Measurements from ENCODE around the gene MRPL19.
A peak's percentile ranks its signal among the peaks of the same experiment; 100 is the strongest.
"Not testable (repeated sequence)": the region's sequence is repeated elsewhere in the genome, so short reads cannot be mapped to it uniquely, and the experiment has no call there.

Gene MRPL19

DNA sequence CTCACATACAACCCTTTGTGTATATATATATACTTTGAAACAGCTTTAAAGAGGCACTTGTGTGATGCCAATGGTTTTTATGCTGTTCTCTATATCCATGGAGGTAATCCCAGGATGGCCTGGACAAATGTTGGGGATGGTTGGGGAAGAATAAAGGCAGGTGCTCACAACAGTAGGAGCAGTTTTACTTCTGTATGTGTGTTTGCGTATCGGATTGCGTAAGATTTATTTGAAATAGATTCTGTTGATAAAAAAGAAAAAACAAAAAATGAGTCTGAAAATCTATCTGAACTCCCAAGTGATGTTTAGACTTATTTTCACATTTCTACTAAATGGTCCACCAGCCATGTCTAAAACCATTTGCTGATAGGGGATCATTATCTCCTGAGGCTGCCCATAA is 29.3 kb downstream of the MRPL19 start:
- FAIRE-seq: no peak

DNA sequence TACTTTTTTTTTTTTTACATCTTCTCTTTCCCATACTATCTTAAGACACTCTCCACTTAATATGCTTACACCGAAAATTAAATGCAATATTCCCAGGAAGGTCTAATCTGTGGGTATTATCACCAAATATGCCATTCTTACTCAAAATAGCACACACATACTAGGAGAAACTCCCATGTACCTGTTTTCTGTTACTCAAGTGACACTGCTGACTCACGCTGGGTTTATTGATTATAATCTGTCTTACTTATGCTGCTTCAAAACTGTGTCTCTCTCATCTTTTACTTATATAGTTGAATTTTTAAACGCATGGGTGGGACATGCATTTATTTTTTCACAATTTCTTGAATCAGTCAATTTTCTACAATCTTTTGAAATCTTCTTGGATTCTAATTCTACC is 29.9 kb downstream of the MRPL19 start:
- FAIRE-seq: no peak

GRCh38 chr2:75679556-75679955 is 33.0 kb downstream of the MRPL19 start:
- no peak for FAIRE-seq

DNA sequence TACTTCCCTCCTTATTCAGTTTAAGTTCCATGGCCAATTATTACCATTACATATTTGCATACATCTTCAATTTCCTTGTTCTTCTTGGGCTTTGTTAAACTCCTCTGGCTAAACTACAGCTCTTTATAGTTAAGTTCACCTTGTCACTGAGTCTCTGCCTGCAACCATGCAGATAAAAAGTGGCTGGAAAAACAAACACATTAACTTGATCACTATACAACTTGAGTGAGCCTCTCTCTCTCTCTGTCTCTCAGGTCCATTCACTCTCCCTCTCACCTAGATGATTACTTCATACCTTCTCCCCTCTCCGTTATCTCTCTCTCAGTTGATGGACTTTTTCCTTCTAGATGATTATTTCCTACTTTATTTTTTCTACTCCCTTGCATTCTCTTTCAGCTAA is 33.8 kb downstream of the MRPL19 start:
- FAIRE-seq: no peak

DNA sequence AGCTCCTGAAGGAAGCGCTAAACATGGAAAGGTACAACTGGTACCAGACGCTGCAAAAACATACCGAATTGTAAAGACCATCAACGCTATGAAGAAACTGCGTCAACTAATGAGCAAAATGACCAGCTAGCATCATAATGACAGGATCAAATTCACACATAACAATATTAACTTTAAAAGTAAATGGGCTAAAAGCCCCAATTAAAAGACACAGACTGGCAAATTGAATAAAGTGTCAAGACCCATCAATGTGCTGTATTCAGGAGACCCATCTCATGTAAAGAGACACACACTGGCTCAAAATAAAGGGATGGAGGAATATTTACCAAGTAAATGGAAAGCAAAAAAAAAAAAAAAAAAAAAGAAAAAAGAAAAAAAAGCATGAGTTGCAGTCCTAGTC is 36.8 kb downstream of the MRPL19 start:
- FAIRE-seq: not testable (repeated sequence)

DNA sequence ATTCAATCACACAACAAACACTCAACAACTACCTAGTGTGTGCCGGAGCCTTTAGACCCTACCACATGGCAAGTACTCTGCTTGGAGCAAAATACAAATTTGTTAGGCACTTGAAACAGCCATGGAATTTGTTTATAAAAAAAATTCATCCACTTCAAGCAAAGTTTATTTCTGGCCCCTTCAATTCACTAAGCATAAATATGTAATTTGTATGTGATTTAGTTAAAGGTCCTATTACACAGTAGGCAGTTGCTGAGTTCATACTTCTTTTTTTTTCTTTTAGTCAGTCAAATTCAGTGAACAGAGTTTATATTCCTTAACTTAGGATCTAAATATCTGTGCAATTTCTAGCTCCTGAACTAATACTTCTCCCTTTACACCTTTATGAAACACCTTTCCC is 41.6 kb downstream of the MRPL19 start:
- FAIRE-seq: no peak

DNA sequence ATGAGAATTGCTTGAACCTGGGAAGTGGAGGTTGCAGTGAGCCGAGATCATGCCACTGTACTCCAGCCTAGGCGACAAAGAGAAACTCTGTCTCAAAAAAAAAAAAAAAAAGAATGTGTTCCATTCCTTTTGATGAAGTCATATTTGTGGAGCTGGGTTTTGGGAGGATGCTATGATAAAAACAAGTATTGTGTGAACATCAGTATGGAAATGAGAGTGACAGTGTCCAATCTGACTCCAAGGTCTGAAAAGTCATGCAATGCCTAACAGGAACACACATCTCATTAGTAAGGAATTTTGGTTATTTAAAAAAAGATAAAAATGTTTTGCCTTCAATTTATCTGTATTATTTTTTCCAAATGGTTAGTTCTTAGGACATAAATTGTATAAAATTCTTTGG is 52.3 kb downstream of the MRPL19 start:
- no peak for FAIRE-seq

DNA sequence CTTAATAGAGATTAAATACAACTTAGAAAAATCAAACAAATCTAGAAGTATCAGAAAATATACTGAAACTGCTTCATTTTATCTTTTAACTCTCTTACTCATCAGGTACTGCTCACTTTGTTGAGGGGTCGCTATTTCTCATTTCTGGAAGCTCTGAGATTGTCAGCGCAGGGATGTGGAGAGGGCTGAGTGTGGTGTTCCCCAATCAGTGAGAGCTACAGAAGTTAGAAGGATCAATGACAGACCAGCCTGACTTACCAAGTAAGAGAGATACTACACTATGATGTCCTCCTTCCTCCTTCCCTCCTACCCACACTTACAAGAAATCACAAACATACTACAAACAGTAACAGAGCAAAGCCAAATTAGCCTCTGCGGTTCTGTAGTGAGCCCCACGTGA is 56.0 kb downstream of the MRPL19 start:
- no peak for FAIRE-seq

- FAIRE-seq: no peak
Observed at GRCh38 chr2:75703589-75704287, 57.2 kb downstream of the MRPL19 start.

DNA sequence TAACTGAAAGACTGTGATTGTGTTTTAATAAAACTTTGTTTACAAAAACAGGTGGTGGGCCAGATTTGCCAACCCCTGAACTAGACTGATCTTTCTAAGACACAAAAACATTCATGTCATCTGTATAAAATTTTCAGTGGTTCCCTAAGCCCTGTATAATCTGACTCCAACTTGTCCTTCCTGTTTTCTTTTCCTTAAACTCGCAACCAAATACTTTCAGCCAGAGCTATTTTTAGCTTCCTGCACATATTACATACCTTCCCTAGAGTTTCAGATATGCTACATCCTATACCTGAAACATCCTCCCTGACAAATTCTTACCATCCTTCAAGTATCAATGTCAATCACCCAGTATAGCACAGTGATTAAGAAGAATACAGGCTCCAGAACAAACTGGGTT is 59.3 kb downstream of the MRPL19 start:
- FAIRE-seq: no peak

GRCh38 chr2:75707901-75708300 is 61.3 kb downstream of the MRPL19 start:
- no peak for FAIRE-seq

DNA sequence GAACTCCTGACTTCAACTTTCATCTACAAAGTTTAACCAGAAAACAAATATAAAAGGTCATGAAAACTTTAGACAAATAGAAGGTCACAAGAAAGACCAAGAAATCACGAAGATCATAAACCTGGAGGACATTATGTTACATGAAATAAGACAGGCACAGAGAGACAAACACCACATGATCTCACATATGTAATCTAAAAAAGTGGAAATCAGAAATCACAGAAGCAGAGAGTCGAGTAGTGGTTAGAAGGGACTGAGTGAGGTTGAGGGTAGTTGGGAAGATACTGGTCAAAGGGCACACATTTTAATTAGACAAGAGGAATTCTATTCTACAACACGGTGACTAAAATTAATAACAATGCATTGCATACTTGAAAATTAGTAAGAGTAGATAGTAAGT is 62.7 kb downstream of the MRPL19 start:
- no peak for FAIRE-seq

GRCh38 chr2:75710220-75710576 is 63.6 kb downstream of the MRPL19 start:
- no peak for FAIRE-seq

- FAIRE-seq: no peak
Observed at GRCh38 chr2:75710577-75711253, 64.1 kb downstream of the MRPL19 start, which contains the start of gene GCFC2. TSS of gene GCFC2 (minus strand) at chr2:75710915. CDS start at chr2:75710855, 60 bp downstream.

DNA sequence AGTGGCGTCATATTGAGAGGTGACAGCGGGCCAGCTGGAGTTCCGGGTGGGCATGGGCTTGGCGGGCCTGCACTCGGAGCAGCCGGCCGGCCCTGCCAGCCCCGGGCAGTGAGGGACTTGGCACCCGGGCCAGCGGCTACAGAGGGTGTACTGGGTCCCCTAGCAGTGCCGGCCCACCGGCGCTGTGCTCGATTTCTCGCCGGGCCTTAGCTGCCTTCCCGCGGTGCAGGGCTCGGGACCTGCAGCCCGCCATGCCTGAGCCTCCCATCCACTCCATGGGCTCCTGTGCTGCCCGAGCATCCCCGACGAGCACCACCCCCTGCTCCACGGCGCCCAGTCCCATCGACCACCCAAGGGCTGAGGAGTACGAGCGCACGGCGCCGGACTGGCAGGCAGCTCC is 65.0 kb downstream of the MRPL19 start:
- FAIRE-seq: not testable (repeated sequence)

- peak; percentile 88 for FAIRE-seq
Observed at GRCh38 chr2:75716406-75716805, 69.8 kb downstream of the MRPL19 start.

GRCh38 chr2:75719616-75720015 is 73.0 kb downstream of the MRPL19 start:
- FAIRE-seq: peak; percentile 9

DNA sequence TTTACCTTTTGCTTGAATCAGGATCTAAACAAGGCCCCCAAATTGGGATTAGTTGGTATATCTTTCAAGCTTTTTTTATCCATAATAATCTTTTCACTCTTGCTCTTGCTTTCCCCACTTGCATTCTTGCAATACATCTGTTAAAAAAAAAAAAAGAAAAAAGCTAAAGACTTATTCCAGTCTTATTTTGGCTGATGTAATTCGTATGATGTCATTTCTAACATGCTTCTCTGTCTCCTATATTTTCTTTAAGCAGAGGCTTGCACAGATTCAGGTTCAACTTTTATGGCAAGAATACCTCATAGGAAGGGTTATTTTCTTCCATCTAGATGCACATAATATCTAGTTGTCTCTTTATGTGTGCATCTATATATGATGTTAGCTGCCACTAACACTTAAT is 73.9 kb downstream of the MRPL19 start:
- FAIRE-seq: no peak

DNA sequence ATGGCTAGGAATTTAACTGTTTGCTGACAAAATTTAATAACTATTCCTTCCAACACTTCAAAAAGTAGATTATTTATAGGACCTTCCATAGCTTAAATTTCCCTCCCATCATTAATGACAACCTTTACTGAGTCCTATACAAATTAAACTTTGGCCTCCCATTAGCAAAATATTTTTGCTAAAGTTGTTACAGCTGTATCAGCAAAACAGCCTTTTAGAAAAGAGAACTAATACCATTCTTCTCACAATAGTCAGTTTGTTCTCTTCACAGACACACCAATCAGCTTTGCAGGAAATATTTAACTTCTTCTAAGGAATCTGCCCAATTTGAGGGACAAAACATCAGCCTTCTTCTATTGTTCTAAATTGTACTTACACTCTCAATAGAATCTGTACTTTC is 76.1 kb downstream of the MRPL19 start:
- FAIRE-seq: no peak

DNA sequence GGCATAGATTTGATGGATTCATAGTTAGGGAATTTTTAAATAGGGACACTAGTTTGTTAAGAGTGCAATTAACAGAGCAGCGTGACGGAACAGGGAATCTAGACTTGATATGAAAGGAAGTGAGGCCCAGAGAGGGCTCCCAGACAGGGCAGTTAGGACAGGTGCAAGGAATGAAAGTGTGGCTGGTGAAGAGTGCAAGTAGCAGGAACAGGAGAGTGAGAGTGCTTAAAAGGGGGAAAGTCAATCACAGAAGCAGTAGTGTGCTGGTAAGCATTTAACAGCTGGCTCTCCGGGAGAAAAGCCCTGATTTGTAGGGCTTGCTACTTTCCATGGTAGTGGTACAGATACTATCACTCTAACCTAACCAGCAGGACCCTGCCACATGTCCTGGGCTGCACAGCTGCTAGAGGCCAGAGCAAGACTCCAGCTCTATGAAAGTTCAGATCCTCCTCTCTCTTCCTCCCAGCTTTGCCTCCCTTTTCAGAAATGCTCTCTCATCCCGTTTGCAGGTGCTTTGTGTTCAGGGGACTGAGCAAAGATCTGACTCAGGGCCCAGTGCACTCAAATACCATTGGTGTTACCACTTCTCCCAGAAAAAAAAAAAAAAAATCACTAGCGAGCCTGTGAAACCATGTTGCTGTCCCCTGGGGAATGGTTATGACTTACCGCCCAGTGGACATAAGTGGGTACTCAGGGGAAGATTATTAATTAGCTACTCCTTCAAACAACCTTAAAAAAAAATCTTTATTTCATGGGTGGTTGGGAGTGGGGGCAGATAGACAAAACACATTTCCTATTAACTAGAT is 82.2 kb downstream of the MRPL19 start:
- no peak for FAIRE-seq

- peak; percentile 53 for FAIRE-seq
Observed at GRCh38 chr2:75729861-75730260, 83.3 kb downstream of the MRPL19 start.

GRCh38 chr2:75736276-75736675 is 89.7 kb downstream of the MRPL19 start:
- FAIRE-seq: no peak

DNA sequence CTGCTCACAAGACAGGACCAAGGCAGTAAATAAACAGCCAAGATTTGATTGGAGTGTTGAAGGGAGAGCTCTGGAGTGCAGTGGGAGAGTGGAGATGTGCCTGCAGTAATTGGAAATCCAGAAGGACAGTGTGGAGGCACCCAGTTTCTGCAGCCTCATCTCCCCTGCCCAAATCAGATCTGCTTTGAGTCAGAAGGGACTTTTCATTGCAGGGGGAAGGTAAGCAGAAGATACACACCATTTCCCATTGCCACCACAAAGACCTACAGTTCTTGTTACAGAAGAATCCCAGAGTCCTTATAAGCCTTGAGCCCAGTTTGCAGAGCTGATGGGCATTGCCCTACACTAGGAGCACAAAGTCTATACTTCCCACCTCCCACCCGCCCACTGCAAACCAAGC is 91.4 kb downstream of the MRPL19 start:
- no peak for FAIRE-seq

All from A204.1 (cell line).